Measurements from ENCODE around the gene RAD51B. TPM values are rescaled to one million over a fixed set of nuclear protein-coding genes. Genes with fewer than 3 reads are reported as not detected.

RAD51B gene
- total RNA-seq, 1 experiment from 2014 or later, result 16.7 TPM

GRCh38 chr14:68612049-68612448 lies 792.5 kb downstream of the RAD51B start:
- no peak overlapping the region for H3K27ac ChIP-seq (ENCODE audit: insufficient read length, low read depth, low read length)
- H3K79me1 ChIP-seq (ENCODE audit: insufficient read depth, low read depth, low read length, poor library complexity, severe bottlenecking), result no peaks in the 10 kb centered on the region
- H2BK5ac ChIP-seq (ENCODE audit: insufficient read length, low read length), result no peak overlapping the region
- H2BK120ac ChIP-seq (ENCODE audit: low read depth, low read length, poor library complexity, severe bottlenecking), result no peak overlapping the region
- H3T11ph ChIP-seq (ENCODE audit: low read length), result no peak overlapping the region
- no CpG with 5 or more reads among the region's 5 CpGs for WGBS (ENCODE audit: extremely low coverage, insufficient read length, low lambda C conversion rate)
- no peak overlapping the region for H3K4ac ChIP-seq (ENCODE audit: low read depth, low read length)
- no peak overlapping the region for H3K23ac ChIP-seq (ENCODE audit: insufficient read length, low read depth, low read length)
- H3K9me3 ChIP-seq (ENCODE audit: control insufficient read depth, low read depth, low read length), result no peaks in the 10 kb centered on the region
- Mint-ChIP-seq H3K4me1 (peaks cover 11 to 12% of the 10 kb centered on the region in 2 experiments), H3K27ac (no peak overlapping the region), H3K4me3 (no peak overlapping the region), H3K27me3 (ENCODE audit: low read depth) (no peaks in the 10 kb centered on the region; the same call in 1 of the 2 replicates), H3K36me3 (ENCODE audit: insufficient read depth in 1 of 3, low read depth in 3 of 3) (peaks cover 12 to 21% (median 16%) of the 10 kb centered on the region in 3 experiments), H3K9me3 (peaks cover 21 to 25% of the 10 kb centered on the region in 2 experiments)
- H2AK5ac ChIP-seq (ENCODE audit: insufficient read length, low read length), result no peak overlapping the region
- DNase-seq, result no peak
- no peak overlapping the region for H2BK15ac ChIP-seq (ENCODE audit: low read depth, low read length)
- H3K56ac ChIP-seq (ENCODE audit: insufficient read length, low read depth, low read length), result no peak overlapping the region
- no peak overlapping the region for H3K18ac ChIP-seq (ENCODE audit: insufficient read length, low read depth, low read length)
- H3K23me2 ChIP-seq (ENCODE audit: insufficient read length, low read depth, low read length, poor library complexity, severe bottlenecking), result no peaks in the 10 kb centered on the region
- peak overlapping the region; percentile 18 for H3K9ac ChIP-seq (ENCODE audit: extremely low read depth, insufficient read length, low read length)
- no peaks in the 10 kb centered on the region for H3K79me2 ChIP-seq (ENCODE audit: insufficient read depth, low read length)
- no peak overlapping the region for H3K14ac ChIP-seq (ENCODE audit: insufficient read depth, low read length)
- no peak overlapping the region for H2BK12ac ChIP-seq (ENCODE audit: insufficient read length, low read depth, low read length)
- no peak overlapping the region for H2BK20ac ChIP-seq (ENCODE audit: low read depth, low read length, poor library complexity, severe bottlenecking)
- no peaks in the 10 kb centered on the region for H4K20me1 ChIP-seq (ENCODE audit: control insufficient read depth, insufficient read depth, insufficient read length)
- H3K4me1 ChIP-seq (ENCODE audit: insufficient read depth, low read length), result no peaks in the 10 kb centered on the region
- H4K91ac ChIP-seq (ENCODE audit: insufficient read length, low read depth, low read length), result no peak overlapping the region
- TF ChIP-seq CTCF (conservative IDR thresholded peaks at IDR 0.05), result no peak
- H3K4me2 ChIP-seq (ENCODE audit: insufficient read depth, insufficient read length, low read length), result no peak overlapping the region
- no peak overlapping the region for H4K5ac ChIP-seq (ENCODE audit: insufficient read length, low read depth, low read length)
- no peak overlapping the region for H2AFZ ChIP-seq (ENCODE audit: low read length)
- no peak overlapping the region for H4K8ac ChIP-seq (replicated peaks; ENCODE audit: insufficient read length, low read depth, low read length)
- no peaks in the 10 kb centered on the region for H3K27me3 ChIP-seq (ENCODE audit: insufficient read depth, low read length)
